Measurements from ENCODE around the gene CDC25C. TPM values are rescaled to one million over a fixed set of nuclear protein-coding genes. Genes with fewer than 3 reads are reported as not detected.

CDC25C gene
- total RNA-seq, 2 donors from 2014 or later: 0.14 to 3.2 TPM

DNA sequence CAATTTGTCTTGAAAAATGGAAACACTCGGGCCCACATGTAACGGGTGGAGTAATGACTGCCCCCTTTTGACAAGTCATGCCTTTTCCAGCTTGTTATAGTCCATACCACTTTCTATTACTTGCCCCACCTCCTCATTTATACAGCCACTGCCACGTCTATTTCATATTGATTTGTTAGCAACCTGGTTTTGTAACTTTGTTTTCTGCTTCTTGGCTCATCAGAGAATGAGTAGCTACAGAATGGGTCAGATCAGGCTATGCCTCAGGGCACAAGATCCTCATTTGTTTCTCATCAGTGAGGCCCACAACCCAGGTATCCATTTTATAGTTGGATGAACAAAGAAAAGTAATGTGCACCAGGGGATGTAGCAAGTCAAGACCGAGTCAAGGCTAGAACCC lies 58.9 kb downstream of the CDC25C start:
- Histone ChIP-seq H3K4me1 (replicated peaks) (no peaks in the 10 kb centered on the region), H3K9me3 (no peaks in the 10 kb centered on the region), H3K27ac (no peak overlapping the region), H3K36me3 (no peaks in the 10 kb centered on the region), H3K4me3 (no peak overlapping the region), H3K27me3 (replicated peaks; ENCODE audit: insufficient read depth) (peaks cover 2% of the 10 kb centered on the region)
- WGBS: 93% methylated on average over 4 of the region's 4 CpGs
- intact Hi-C loops (cut with DNase I): no loop called here
- no peak for TF ChIP-seq POLR2A (IDR thresholded peaks at IDR 0.05)
- TF ChIP-seq, protein P1, sequence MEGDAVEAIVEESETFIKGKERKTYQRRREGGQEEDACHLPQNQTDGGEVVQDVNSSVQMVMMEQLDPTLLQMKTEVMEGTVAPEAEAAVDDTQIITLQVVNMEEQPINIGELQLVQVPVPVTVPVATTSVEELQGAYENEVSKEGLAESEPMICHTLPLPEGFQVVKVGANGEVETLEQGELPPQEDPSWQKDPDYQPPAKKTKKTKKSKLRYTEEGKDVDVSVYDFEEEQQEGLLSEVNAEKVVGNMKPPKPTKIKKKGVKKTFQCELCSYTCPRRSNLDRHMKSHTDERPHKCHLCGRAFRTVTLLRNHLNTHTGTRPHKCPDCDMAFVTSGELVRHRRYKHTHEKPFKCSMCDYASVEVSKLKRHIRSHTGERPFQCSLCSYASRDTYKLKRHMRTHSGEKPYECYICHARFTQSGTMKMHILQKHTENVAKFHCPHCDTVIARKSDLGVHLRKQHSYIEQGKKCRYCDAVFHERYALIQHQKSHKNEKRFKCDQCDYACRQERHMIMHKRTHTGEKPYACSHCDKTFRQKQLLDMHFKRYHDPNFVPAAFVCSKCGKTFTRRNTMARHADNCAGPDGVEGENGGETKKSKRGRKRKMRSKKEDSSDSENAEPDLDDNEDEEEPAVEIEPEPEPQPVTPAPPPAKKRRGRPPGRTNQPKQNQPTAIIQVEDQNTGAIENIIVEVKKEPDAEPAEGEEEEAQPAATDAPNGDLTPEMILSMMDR (IDR thresholded peaks at IDR 0.05): no peak
- no peak for TF ChIP-seq POLR2AphosphoS5 (IDR thresholded peaks at IDR 0.05)
- no peak for DNase-seq (ENCODE audit: low spot score)

DNA sequence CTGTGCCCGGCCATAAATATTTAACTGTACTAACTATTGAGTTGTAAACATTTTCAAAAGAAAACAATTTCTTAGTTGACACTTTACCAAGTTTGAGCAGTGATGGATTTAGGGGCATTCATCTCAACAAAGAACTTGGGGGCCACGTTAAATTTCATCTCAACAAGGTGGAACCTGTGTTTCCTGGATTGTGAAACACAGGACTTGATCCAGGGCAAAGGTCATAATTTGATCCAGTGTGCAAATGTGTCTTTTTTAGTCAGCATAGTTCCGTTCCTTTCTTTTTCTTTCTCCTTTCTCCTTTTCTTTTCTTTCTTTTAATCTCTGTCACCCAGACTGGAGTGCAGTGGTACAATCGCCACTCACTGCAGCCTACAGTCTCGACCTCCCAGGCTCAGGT lies 60.3 kb downstream of the CDC25C start:
- Histone ChIP-seq H3K4me1 (replicated peaks) (no peaks in the 10 kb centered on the region), H3K9me3 (no peaks in the 10 kb centered on the region), H3K27me3 (replicated peaks; ENCODE audit: insufficient read depth) (peaks cover 2% of the 10 kb centered on the region), H3K27ac (no peak overlapping the region), H3K36me3 (no peaks in the 10 kb centered on the region), H3K4me3 (no peak overlapping the region)
- WGBS: 83% methylated on average over 5 of the region's 5 CpGs
- TF ChIP-seq, protein P1 (IDR thresholded peaks at IDR 0.05): no peak
- TF ChIP-seq POLR2AphosphoS5 (IDR thresholded peaks at IDR 0.05): no peak
- no peak for TF ChIP-seq POLR2A (IDR thresholded peaks at IDR 0.05)
- intact Hi-C loops (cut with DNase I): no loop called here
- no peak for DNase-seq (ENCODE audit: low spot score)

DNA sequence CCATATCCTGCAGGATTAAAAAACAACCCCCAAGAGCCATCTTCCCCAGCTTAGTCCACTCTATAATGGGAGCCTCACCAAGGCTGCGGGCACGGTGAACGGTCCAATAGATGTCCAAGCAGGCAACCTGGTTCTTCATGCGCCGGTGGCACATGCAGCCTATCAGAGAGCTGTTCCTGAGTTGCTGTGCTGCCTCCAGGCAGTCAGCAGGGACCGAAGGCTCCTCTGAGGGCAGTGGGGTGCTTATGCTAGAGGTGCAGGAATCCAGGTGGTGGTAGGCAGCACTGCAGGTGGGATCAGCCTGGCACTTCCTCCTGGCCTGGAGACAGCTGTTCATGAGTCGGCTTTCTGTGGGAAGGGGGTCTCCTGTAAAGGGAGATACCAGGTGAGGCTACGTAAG lies 67.4 kb downstream of the CDC25C start:
- TF ChIP-seq POLR2A (IDR thresholded peaks at IDR 0.05) (no peak), POLR2AphosphoS5 (IDR thresholded peaks at IDR 0.05) (no peak)
- TF ChIP-seq, protein P1 (IDR thresholded peaks at IDR 0.05): no peak
- Histone ChIP-seq H3K27ac (no peak overlapping the region), H3K4me3 (no peak overlapping the region), H3K36me3 (no peaks in the 10 kb centered on the region), H3K4me1 (replicated peaks) (no peaks in the 10 kb centered on the region), H3K9me3 (no peaks in the 10 kb centered on the region), H3K27me3 (replicated peaks; ENCODE audit: insufficient read depth) (no peaks in the 10 kb centered on the region)
- no peak for DNase-seq (ENCODE audit: low spot score)
- 91% methylated on average over 7 of the region's 8 CpGs for WGBS
- intact Hi-C loops (cut with DNase I): no loop called here

DNA sequence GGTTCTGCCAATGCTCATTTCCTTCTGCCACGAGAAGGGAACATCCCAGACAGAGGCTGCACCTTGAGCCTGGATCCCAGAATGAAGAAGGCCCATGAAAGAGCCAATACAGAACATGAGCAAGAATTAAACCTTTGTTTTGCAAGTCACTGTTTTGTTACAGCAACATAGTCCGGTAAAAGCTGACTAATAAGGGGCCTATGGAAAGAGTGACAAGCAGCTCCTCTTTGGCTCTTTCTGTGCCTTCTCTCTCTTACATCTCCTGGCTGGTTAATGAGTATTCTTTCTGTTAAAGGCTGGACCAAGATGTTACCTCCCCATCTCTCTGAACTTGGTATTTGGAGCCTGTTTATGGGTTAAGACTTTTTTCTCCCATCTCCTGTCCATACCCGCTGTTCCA lies 68.0 kb downstream of the CDC25C start:
- TF ChIP-seq POLR2AphosphoS5 (IDR thresholded peaks at IDR 0.05) (no peak), POLR2A (IDR thresholded peaks at IDR 0.05) (no peak)
- TF ChIP-seq, protein P1 (IDR thresholded peaks at IDR 0.05): no peak
- Histone ChIP-seq H3K27ac (no peak overlapping the region), H3K27me3 (replicated peaks; ENCODE audit: insufficient read depth) (no peaks in the 10 kb centered on the region), H3K4me3 (no peak overlapping the region), H3K9me3 (no peaks in the 10 kb centered on the region), H3K36me3 (no peaks in the 10 kb centered on the region), H3K4me1 (replicated peaks) (no peaks in the 10 kb centered on the region)
- no peak for DNase-seq (ENCODE audit: low spot score)
- 75% methylated on average over 3 of the region's 3 CpGs for WGBS
- intact Hi-C loops (cut with DNase I): no loop called here

DNA sequence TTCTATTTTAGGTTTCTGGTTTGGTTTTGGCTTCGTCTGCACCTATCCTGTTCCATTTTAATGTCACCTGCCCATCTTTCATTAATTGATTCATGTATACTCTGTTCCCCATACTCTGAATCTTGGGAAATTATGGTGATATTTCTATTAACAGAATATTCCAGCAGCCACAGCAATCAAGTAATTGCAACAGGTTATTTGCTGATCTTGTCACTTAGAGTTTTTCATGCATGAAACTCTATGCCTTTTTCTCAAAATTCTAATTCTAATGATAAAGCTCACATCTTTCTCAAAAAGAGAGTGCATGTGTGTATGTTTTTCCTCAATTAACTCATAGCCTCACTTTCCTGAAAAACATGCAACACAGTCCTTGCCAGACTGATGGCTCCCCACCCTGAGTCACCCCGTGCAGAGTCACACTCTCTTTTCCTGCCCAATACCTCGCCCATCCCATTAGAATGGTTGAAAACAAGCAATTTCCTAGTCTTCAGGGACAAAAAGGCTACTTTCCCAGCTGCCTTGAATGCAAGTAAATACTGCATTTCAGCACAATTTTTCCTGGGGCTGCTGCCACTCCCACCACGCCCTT lies 72.8 kb downstream of the CDC25C start:
- Histone ChIP-seq H3K4me3 (no peak overlapping the region), H3K4me1 (replicated peaks) (no peaks in the 10 kb centered on the region), H3K27me3 (replicated peaks; ENCODE audit: insufficient read depth) (no peaks in the 10 kb centered on the region), H3K9me3 (no peaks in the 10 kb centered on the region), H3K36me3 (no peaks in the 10 kb centered on the region), H3K27ac (no peak overlapping the region)
- 74% methylated on average over 4 of the region's 4 CpGs for WGBS
- intact Hi-C loops (cut with DNase I): no loop called here
- DNase-seq (ENCODE audit: low spot score): no peak
- TF ChIP-seq POLR2AphosphoS5 (IDR thresholded peaks at IDR 0.05) (no peak), POLR2A (IDR thresholded peaks at IDR 0.05) (no peak)
- TF ChIP-seq, protein P1 (IDR thresholded peaks at IDR 0.05): no peak

Measured in prostate gland (tissue), 2 donors.